ENCODE measurements around the gene ALCAM. TPM values are rescaled to one million over a fixed set of nuclear protein-coding genes. Genes with fewer than 3 reads are reported as not detected.

Gene ALCAM
- total RNA-seq, 1 donor from 2014 or later: 90.3 TPM

GRCh38 chr3:105571005-105571404 is 204.3 kb downstream of the ALCAM start:
- Mint-ChIP-seq H3K4me1 (no peaks in the 10 kb centered on the region), H3K27ac (no peak overlapping the region), H3K27me3 (ENCODE audit: low read depth) (no peaks in the 10 kb centered on the region), H3K4me3 (no peak overlapping the region), H3K9me3 (peaks cover 3% of the 10 kb centered on the region), H3K36me3 (peaks cover 17% of the 10 kb centered on the region)
- DNase-seq (ENCODE audit: low spot score in 2 of 2, unreplicated experiment in 2 of 2): no peak
- TF ChIP-seq CTCF (IDR thresholded peaks at IDR 0.05; ENCODE audit: unreplicated experiment): no peak

- no peak overlapping the region for H3K4me3 Mint-ChIP-seq
- H3K27ac Mint-ChIP-seq: no peak overlapping the region
- no peaks in the 10 kb centered on the region for H3K4me1 Mint-ChIP-seq
- peaks cover 3% of the 10 kb centered on the region for H3K9me3 Mint-ChIP-seq
- no peak for DNase-seq (ENCODE audit: low spot score in 2 of 2, unreplicated experiment in 2 of 2)
- no peak for TF ChIP-seq CTCF (IDR thresholded peaks at IDR 0.05; ENCODE audit: unreplicated experiment)
- no peaks in the 10 kb centered on the region for H3K27me3 Mint-ChIP-seq (ENCODE audit: low read depth)
- peaks cover 15% of the 10 kb centered on the region for H3K36me3 Mint-ChIP-seq
These were observed 205.8 kb downstream of the ALCAM start for GRCh38 chr3:105572501-105572900.

GRCh38 chr3:105579439-105579838 is 212.7 kb downstream of the ALCAM start:
- Mint-ChIP-seq H3K4me1 (no peaks in the 10 kb centered on the region), H3K27ac (no peak overlapping the region), H3K4me3 (no peak overlapping the region), H3K36me3 (peaks cover 3% of the 10 kb centered on the region), H3K9me3 (peaks cover 13% of the 10 kb centered on the region), H3K27me3 (ENCODE audit: low read depth) (no peaks in the 10 kb centered on the region)
- TF ChIP-seq CTCF (IDR thresholded peaks at IDR 0.05; ENCODE audit: unreplicated experiment): no peak
- no peak for DNase-seq (ENCODE audit: low spot score in 2 of 2, unreplicated experiment in 2 of 2)

GRCh38 chr3:105580296-105580965 is 213.7 kb downstream of the ALCAM start:
- H3K4me3 Mint-ChIP-seq: no peak overlapping the region
- no peak for DNase-seq (ENCODE audit: low spot score in 2 of 2, unreplicated experiment in 2 of 2)
- no peaks in the 10 kb centered on the region for H3K4me1 Mint-ChIP-seq
- no peak for TF ChIP-seq CTCF (IDR thresholded peaks at IDR 0.05; ENCODE audit: unreplicated experiment)
- H3K36me3 Mint-ChIP-seq: no peaks in the 10 kb centered on the region
- H3K9me3 Mint-ChIP-seq: peaks cover 14% of the 10 kb centered on the region
- no peaks in the 10 kb centered on the region for H3K27me3 Mint-ChIP-seq (ENCODE audit: low read depth)
- no peak overlapping the region for H3K27ac Mint-ChIP-seq

- H3K27me3 Mint-ChIP-seq (ENCODE audit: low read depth): no peaks in the 10 kb centered on the region
- H3K36me3 Mint-ChIP-seq: no peaks in the 10 kb centered on the region
- DNase-seq (ENCODE audit: low spot score in 2 of 2, unreplicated experiment in 2 of 2): no peak
- no peak overlapping the region for H3K27ac Mint-ChIP-seq
- H3K4me3 Mint-ChIP-seq: no peak overlapping the region
- H3K9me3 Mint-ChIP-seq: peaks cover 14% of the 10 kb centered on the region
- TF ChIP-seq CTCF (IDR thresholded peaks at IDR 0.05; ENCODE audit: unreplicated experiment): no peak
- no peaks in the 10 kb centered on the region for H3K4me1 Mint-ChIP-seq
These were observed 215.3 kb downstream of the ALCAM start for GRCh38 chr3:105582015-105582414.
